Brain microvascular endothelial cell (primary cell): ENCODE data around the gene ACKR2.

Experiments
- DNase-seq: peaks from one replicate; pipeline ENCODE4 v3.0.0-alpha.2; 2020
- H3K27ac ChIP-seq: fragments of 250-450 bp; sonication (Bioruptor Pico); 2 replicates; pipeline ENCODE4 v1.5.1; 2020; ENCODE audit warnings: mild to moderate bottlenecking, moderate library complexity
- H3K27me3 ChIP-seq: fragments of 250-450 bp; sonication (Bioruptor Pico); replicated peaks from 2 replicates; pipeline ENCODE4 v1.5.1; 2020; ENCODE audit warnings: mild to moderate bottlenecking
- H3K36me3 ChIP-seq: fragments of 250-450 bp; sonication (Bioruptor Pico); replicated peaks from 2 replicates; pipeline ENCODE4 v1.5.1; 2020; ENCODE audit warnings: mild to moderate bottlenecking
- H3K4me3 ChIP-seq: 2 replicates; pipeline ENCODE4 v1.5.1; 2011; ENCODE audit warnings: low read depth, mild to moderate bottlenecking, control low read depth, low read length, moderate library complexity
- in situ Hi-C: cut with HindIII; loops from 2 replicates; pipeline ENCODE4 v1.10.0; 2017; ENCODE audit warnings: low sequenced_read_pairs, low pct_ligation_motif_present
- TF ChIP-seq, protein P1 (sequence below): IDR thresholded peaks from 2 replicates; pipeline ENCODE4 v1.5.1; 2011; ENCODE audit warnings: low read depth, mild to moderate bottlenecking, moderate library complexity, low read length, control low read depth, inconsistent platforms; ENCODE audit errors: missing control alignments

ACKR2 gene

DNA sequence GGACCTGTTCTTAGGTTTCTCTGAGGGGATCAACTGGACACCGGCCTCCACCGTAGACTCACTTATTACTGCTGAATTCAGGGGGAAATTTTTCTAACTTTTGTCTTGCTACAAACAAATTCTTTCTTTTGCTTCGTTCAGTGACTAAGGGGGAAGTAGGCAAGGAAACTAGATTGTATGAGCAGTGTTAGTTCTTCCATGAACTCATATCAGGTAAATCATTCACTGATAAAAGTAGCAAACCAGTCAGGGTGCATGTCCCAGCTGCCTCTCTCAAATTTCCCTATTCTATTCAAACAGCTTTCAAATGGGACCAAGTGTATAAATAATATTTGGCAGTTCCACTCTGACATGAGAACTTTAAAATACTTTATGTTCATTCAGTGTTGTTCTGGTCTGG lies 28.8 kb upstream of the ACKR2 start:
- DNase-seq: no peak
- TF ChIP-seq, protein P1, sequence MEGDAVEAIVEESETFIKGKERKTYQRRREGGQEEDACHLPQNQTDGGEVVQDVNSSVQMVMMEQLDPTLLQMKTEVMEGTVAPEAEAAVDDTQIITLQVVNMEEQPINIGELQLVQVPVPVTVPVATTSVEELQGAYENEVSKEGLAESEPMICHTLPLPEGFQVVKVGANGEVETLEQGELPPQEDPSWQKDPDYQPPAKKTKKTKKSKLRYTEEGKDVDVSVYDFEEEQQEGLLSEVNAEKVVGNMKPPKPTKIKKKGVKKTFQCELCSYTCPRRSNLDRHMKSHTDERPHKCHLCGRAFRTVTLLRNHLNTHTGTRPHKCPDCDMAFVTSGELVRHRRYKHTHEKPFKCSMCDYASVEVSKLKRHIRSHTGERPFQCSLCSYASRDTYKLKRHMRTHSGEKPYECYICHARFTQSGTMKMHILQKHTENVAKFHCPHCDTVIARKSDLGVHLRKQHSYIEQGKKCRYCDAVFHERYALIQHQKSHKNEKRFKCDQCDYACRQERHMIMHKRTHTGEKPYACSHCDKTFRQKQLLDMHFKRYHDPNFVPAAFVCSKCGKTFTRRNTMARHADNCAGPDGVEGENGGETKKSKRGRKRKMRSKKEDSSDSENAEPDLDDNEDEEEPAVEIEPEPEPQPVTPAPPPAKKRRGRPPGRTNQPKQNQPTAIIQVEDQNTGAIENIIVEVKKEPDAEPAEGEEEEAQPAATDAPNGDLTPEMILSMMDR: no peak
- in situ Hi-C loops: no loop called here
- H3K27me3 ChIP-seq: no peaks in the 10 kb centered on the region
- H3K36me3 ChIP-seq: peaks cover 7% of the 10 kb centered on the region
- no peak overlapping the region for H3K4me3 ChIP-seq
- H3K27ac ChIP-seq: no peak overlapping the region

DNA sequence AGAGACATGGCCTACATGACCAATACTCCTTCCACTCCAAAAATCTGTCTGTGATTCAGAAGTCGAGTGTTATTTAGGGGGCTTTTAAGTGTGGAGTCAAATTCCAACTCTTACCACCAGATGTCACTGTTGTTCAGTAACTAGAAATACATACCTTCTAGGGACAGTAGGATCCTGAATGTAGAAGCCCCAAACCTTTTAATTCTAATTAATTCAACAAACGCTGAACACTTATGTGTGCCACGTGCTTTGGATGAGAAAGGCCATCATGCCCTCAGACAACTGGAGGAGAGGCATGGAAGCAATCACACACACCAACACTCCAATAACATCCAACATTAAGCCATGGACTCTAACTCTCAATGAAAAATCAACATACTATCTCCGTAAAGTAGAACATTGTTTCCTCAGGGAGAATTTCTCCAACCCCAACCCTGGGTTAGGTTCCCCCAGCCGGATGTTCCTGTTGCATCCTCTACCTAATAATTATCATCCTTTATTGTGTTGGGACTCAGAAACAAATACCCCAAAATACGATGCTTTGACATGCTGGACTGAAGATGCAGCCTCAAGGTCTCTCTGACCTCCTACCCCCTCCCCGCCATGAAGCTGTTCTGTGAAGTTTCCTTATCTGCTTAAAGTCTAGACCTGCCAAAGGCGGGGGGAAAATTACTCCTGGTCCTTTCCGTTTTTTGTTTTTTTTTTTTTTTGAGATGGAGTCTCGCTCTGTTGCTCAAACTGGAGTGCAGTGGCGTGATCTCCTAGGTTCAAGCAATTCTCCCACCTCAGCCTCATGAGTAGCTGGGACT lies 28.1 kb upstream of the ACKR2 start:
- TF ChIP-seq, protein P1: peak; percentile 61
- peaks cover 7% of the 10 kb centered on the region for H3K36me3 ChIP-seq
- no peaks in the 10 kb centered on the region for H3K27me3 ChIP-seq
- in situ Hi-C loops: no loop called here
- H3K27ac ChIP-seq: no peak overlapping the region
- H3K4me3 ChIP-seq: no peak overlapping the region
- peak; percentile 71 for DNase-seq

DNA sequence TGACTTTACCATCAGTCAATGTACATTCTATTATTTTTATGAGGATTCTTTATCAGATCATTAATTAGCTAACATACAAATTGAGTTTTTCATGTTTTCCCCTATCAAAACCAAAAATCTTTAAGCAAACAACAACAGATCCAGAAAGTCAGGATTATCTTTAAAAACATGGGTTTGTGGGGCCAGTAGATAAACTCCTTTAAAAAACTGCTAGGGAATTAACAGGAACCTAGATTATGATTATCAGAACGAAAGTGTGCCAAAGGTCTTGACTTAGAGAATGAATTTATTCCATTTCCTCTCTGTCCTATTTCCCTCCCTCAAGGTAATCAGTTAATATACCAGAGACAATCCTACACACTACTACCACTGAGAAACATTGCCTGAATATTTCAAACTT lies 23.0 kb upstream of the ACKR2 start:
- TF ChIP-seq, protein P1: no peak
- H3K36me3 ChIP-seq: peaks cover 14% of the 10 kb centered on the region
- no peak overlapping the region for H3K4me3 ChIP-seq
- in situ Hi-C loops: no loop called here
- H3K27me3 ChIP-seq: no peaks in the 10 kb centered on the region
- no peak for DNase-seq
- H3K27ac ChIP-seq: no peak overlapping the region

DNA sequence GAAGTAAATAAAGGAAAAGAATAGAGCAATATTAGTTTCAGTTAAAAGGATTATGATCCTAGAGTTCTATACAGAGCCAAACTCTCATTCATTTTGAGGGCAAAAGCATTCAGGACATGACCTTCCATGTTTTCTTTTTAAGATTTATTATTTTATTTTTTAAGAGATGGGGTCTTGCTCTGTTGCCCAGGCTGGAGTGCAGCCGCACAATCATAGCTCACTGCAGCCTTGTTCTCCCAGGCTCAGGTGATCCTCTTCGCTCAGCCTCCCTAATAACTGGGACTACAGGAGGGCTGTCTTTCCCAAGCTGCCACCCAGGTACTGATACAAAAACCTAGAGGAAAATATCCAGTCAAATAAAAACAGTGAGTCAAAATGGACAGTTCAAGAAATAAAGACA lies 22.6 kb upstream of the ACKR2 start:
- H3K4me3 ChIP-seq: no peak overlapping the region
- no peak for DNase-seq

DNA sequence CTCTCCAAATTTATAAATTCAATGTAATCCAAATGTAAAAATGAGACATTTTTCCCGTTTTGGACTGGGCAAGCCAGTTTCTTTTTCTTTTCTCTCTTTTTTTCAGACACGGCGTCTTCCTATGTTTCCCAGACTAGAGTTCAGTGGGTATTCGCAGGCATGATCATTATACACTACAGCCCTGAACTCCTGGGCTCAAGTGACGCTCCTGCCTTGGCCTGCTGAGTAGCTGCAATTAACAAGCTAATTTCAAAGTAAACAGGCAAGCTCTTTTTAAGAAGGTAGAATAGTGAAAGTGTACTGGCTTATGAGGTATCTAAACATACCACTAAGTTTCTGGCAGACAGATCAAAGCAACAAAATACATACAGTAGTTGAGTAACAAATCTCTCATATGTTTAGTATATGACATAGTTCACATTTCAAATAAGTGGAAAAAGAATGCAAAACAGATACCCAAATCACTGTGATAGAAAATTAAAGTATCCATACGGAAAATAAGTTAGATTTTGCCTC lies 18.5 kb upstream of the ACKR2 start:
- H3K36me3 ChIP-seq: peaks cover 15% of the 10 kb centered on the region
- in situ Hi-C loops: no loop called here
- no peak overlapping the region for H3K4me3 ChIP-seq
- no peak for DNase-seq
- H3K27ac ChIP-seq: no peak overlapping the region
- TF ChIP-seq, protein P1: no peak
- no peaks in the 10 kb centered on the region for H3K27me3 ChIP-seq

More for the DNA sequence above, 22.6 kb upstream of the ACKR2 start:
- in situ Hi-C loops: no loop called here
- TF ChIP-seq, protein P1: no peak
- no peak overlapping the region for H3K27ac ChIP-seq
- H3K36me3 ChIP-seq: peaks cover 14% of the 10 kb centered on the region
- no peaks in the 10 kb centered on the region for H3K27me3 ChIP-seq

DNA sequence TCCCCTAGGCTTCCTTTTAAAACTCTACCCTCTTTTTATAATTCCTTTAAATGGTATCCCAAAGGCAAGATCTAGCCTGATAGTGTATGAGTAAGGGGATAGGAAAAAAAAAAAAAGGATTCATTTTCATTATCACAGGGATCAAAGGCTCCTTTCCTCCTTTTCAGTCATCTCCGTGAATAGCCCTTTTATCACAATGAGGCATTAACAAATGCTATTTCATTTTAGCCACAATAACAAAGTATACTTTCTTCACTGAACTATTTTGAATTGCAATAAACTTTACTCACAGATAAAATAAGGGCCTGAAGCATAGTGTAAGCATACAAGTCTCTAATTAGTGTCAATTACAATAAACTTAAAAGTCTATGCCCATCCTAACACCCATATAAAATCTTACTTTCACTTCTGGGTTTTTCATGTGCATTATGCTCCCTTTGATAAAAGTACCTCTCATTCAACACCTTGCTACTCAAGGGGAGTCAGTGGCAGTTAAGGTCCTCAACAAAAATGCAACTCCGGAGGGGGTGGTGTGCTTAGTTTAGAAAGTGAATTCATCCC lies 13.5 kb upstream of the ACKR2 start:
- H3K27me3 ChIP-seq: no peaks in the 10 kb centered on the region
- no peak overlapping the region for H3K4me3 ChIP-seq
- in situ Hi-C loops: no loop called here
- TF ChIP-seq, protein P1: no peak
- H3K36me3 ChIP-seq: peaks cover 8% of the 10 kb centered on the region
- no peak overlapping the region for H3K27ac ChIP-seq
- no peak for DNase-seq
